CD4-positive, alpha-beta memory T cell (primary cell): ENCODE measurements around the gene JMJD4. TPM values are rescaled to one million over a fixed set of nuclear protein-coding genes. Genes with fewer than 3 reads are reported as not detected.

Experiments used
- CTCF ChIA-PET: fragments of 350-600 bp; sonication (Branson Sonifier 250); formaldehyde crosslinking; loops from one replicate; lab custom pipeline; 2021; ENCODE audit warnings: inconsistent platforms; ENCODE audit not compliant: partially characterized antibody; lab: Charles Lee
- POLR2A ChIA-PET: fragments of 350-600 bp; sonication (Branson Sonifier 250); formaldehyde crosslinking; loops from one replicate; lab custom pipeline; 2021; ENCODE audit not compliant: partially characterized antibody; lab: Charles Lee
- DNase-seq, 5 donors: peaks; one replicate each; pipeline versions ENCODE4 v3.0.0 to v3.0.0-alpha.2; 2020 to 2022; ENCODE audit warnings: mixed read lengths in 1 of 5
- H3K27ac ChIP-seq: one replicate; pipeline ENCODE4 v1.7.0; 2013; ENCODE audit warnings: low read depth, low read length
- H3K27me3 ChIP-seq: 2 replicates; pipeline ENCODE4 v1.7.0; 2013; ENCODE audit warnings: mild to moderate bottlenecking, low read length, moderate library complexity; ENCODE audit not compliant: insufficient read depth
- H3K36me3 ChIP-seq: 2 replicates; pipeline ENCODE4 v1.7.0; 2013; ENCODE audit warnings: mild to moderate bottlenecking, low read length, moderate library complexity; ENCODE audit not compliant: insufficient read depth
- H3K4me1 ChIP-seq: 2 replicates; pipeline ENCODE4 v1.7.0; 2013; ENCODE audit warnings: mild to moderate bottlenecking, low read length, moderate library complexity; ENCODE audit not compliant: insufficient read depth
- H3K4me3 ChIP-seq, 2 donors: one replicate each; pipeline ENCODE4 v1.7.0; 2013; ENCODE audit warnings: low read length in 2 of 2, mild to moderate bottlenecking in 1 of 2
- H3K9me3 ChIP-seq, 2 donors: one replicate each; pipeline ENCODE4 v1.7.0; 2013; ENCODE audit warnings: low read length in 2 of 2, control low read depth in 1 of 2; ENCODE audit not compliant: control insufficient read depth in 1 of 2
- H3K27ac Mint-ChIP-seq, 7 donors: one replicate each; pipeline ENCODE4 v1.8.0; 2020 to 2021; ENCODE audit warnings: mixed read lengths in 7 of 7, mild to moderate bottlenecking in 6 of 7, inconsistent platforms in 3 of 7, moderate library complexity in 3 of 7
- H3K27me3 Mint-ChIP-seq, 2 donors: one replicate each; pipeline ENCODE4 v1.8.0; 2020 to 2021; ENCODE audit warnings: mixed read lengths in 2 of 2
- H3K36me3 Mint-ChIP-seq, 2 donors: one replicate each; pipeline ENCODE4 v1.8.0; 2020 to 2021; ENCODE audit warnings: mixed read lengths in 2 of 2, inconsistent platforms in 1 of 2, mild to moderate bottlenecking in 1 of 2
- H3K4me1 Mint-ChIP-seq, 4 donors: one replicate each; pipeline ENCODE4 v1.8.0; 2020 to 2021; ENCODE audit warnings: mixed read lengths in 4 of 4, mild to moderate bottlenecking in 1 of 4
- H3K4me3 Mint-ChIP-seq, 8 donors: one replicate each; pipeline ENCODE4 v1.8.0; 2020 to 2021; ENCODE audit warnings: mixed read lengths in 8 of 8, mild to moderate bottlenecking in 7 of 8, moderate library complexity in 6 of 8, inconsistent platforms in 3 of 8
- H3K9me3 Mint-ChIP-seq, 8 donors: one replicate each; pipeline ENCODE4 v1.8.0; 2020 to 2021; ENCODE audit warnings: mixed read lengths in 8 of 8, mild to moderate bottlenecking in 5 of 8, inconsistent platforms in 3 of 8, moderate library complexity in 1 of 8
- intact Hi-C: fragments of 100-400 bp; cut with micrococcal nuclease; formaldehyde crosslinking; loops from one replicate; pipeline ENCODE4 v1.15.1; 2023
- polyA plus RNA-seq, 2 donors: library from polyadenylated mRNA; unstranded; fragments of 300-500 nt; fragmentation: Illumina TruSeq; gene quantifications; one replicate each; pipeline ENCODE4 v1.2.3, GENCODE V29; 2021
- total RNA-seq, 2 experiments: library from RNA; stranded (reverse); gene quantifications; one replicate each; pipeline ENCODE4 v1.2.3, GENCODE V29; 2021

Gene JMJD4
- total and polyA plus RNA-seq, 4 experiments from 2014 or later: 22.6 to 34.1 (median 29.7) TPM

DNA sequence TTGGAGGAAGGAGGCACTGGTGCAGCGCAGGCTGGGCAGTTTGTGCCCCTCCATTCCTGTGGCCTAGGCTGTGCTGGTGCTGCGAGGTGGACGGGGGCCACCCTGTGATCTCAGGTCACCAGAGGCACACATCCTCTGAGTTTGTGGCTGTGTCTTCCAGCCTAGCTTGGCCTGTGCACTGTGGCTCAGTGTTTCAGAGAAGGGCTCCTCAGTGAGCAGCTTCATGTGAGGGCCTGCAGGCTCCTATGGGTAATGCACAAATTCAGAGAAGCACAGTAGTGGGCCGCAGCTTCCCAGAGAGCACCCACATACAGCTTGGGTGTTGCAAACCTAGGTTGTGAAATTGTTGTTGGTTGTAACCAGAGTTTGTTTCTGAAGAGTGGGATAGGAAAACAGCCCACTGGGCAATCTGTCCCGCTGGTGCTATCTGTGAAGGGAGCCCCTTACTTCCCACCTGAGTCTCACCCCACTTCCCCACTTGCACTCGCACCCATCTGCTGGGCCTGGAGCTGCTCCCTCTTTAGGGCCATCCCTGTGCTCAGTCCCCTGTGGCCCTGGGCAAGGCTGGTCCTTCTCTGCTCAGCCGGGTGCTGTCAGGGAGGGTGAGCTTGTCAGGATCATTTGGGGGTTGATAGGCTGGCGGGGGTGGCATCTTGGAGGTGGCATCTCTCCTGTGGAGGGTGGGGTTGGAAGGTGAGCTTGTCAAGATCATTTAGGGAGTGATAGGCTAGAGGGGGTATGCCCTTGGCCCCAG is 30.3 kb upstream of the JMJD4 start:
- H3K4me3 ChIP-seq: peak overlapping the region in 1 of 2 donors; percentile 37
- no peaks in the 10 kb centered on the region for H3K27me3 Mint-ChIP-seq
- peak overlapping the region; percentile 34 for H3K27ac ChIP-seq

DNA sequence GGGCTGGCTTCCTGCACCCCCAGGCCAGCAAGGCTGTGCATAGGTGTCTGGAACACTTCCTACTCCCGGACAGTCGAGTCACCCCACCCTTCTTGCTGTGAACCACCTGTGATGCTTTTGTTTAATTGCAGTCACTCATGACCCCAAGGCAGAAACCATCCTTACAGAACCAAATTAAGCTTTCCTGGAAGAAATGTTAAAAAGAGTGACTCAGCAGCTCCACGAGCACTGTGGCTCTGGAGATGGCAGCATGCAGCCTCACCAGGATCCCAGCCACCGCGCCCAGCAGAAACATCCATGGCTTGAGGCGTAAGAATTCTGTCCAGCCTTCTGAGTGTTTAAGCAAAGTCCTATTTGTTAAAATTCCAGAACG is 28.9 kb upstream of the JMJD4 start:
- Histone ChIP-seq H3K4me3 (no peak overlapping the region), H3K36me3 (peaks cover 13% of the 10 kb centered on the region), H3K27me3 (no peaks in the 10 kb centered on the region), H3K4me1 (peaks cover 85% of the 10 kb centered on the region), H3K9me3 (no peaks in the 10 kb centered on the region), H3K27ac (no peak overlapping the region)
- ChIA-PET CTCF (interaction anchor here (1.1 to 8.1 kb wide), 6 partner anchors 24 to 221 kb away, joined by 3 to 206 read pairs (median 10); partner anchors contain the start of gene WNT9A), POLR2A (interaction anchor here (0.6 to 3.7 kb wide), 7 partner anchors 11 to 190 kb away, joined by 4 to 61 read pairs (median 5); partner anchors contain the start of gene WNT9A)
- H3K9me3 Mint-ChIP-seq: no peaks in the 10 kb centered on the region
- intact Hi-C loops: loop anchor here (5.0 to 10.0 kb wide), 3 partner anchors 83 to 401 kb away; partner anchors contain the start of genes ARF1 and IBA57
- no peaks in the 10 kb centered on the region for H3K27me3 Mint-ChIP-seq
- peaks cover 24 to 28% of the 10 kb centered on the region in 2 donors for H3K36me3 Mint-ChIP-seq
- peaks cover 62 to 89% (median 75%) of the 10 kb centered on the region in 4 donors for H3K4me1 Mint-ChIP-seq
- peak overlapping the region; percentile 49 to 95 (median 84) for H3K27ac Mint-ChIP-seq
- no peak for DNase-seq
- H3K4me3 Mint-ChIP-seq: peak overlapping the region in 7 of 8 donors; percentile 24 to 67 (median 45)

More for the DNA sequence above, 30.3 kb upstream of the JMJD4 start:
- H3K4me1 ChIP-seq: peaks cover 74% of the 10 kb centered on the region
- intact Hi-C loops: loop anchor here (1.0 to 10.0 kb wide), 4 partner anchors 23 to 399 kb away; partner anchors contain the start of genes ARF1 and IBA57
- no peaks in the 10 kb centered on the region for H3K27me3 ChIP-seq
- peak overlapping the region; percentile 84 to 96 (median 90) for H3K27ac Mint-ChIP-seq
- H3K4me1 Mint-ChIP-seq: peaks cover 58 to 86% (median 70%) of the 10 kb centered on the region in 4 donors
- H3K9me3 ChIP-seq: no peaks in the 10 kb centered on the region
- H3K4me3 Mint-ChIP-seq: peak overlapping the region in 7 of 8 donors; percentile 74 to 88 (median 79)
- POLR2A ChIA-PET: interaction anchor here (0.9 to 3.7 kb wide), 14 partner anchors 10 to 826 kb away, joined by 3 to 61 read pairs (median 6); partner anchors contain the start of genes JMJD4, SNAP47, WNT9A and ZNF678
- H3K36me3 ChIP-seq: no peaks in the 10 kb centered on the region
- CTCF ChIA-PET: interaction anchor here (0.7 to 8.1 kb wide), 10 partner anchors 10 to 317 kb away, joined by 3 to 206 read pairs (median 4); partner anchors contain the start of genes ARF1 and WNT9A
- no peak for DNase-seq
- H3K9me3 Mint-ChIP-seq: no peaks in the 10 kb centered on the region
- peaks cover 14 to 25% of the 10 kb centered on the region in 2 donors for H3K36me3 Mint-ChIP-seq

DNA sequence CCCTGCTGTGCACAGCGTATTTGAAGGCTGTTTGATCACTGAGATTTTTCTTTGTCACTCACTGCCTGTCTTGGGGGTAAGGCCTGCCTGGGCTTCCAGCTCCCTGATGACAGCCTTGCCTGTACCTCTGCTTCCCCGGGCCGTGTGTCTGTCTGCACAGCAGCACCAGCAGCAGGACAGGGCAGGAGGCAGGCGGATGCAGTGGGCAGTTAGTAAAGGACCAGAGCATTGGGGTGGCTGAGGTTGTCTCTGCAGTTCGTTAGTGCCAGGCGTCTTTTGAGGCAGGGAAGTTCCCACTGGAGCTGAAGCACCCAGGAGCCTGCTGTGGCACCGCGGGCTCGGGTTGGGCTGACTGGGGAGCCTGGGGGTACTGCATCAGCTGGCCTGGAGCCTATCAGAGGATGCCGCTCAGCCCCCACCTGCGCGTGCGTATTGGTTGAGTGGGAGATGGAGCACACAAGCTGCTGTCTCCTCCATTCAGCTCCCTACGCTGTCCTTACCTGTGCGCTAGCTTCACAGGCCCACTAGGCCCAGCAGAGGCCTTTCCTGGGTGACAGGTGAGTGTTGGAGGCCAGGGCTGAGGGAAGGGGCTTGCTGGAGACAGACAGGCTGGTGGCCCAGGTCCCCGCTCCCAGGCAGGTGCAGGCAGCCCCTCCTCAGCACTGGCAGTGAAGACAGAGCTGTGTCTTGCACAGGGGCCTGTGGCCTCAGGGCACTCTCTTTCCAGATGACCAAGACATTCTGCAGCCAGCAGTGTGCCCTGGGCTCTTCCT is 28.3 kb upstream of the JMJD4 start:
- Histone ChIP-seq H3K27me3 (no peaks in the 10 kb centered on the region), H3K4me3 (no peak overlapping the region), H3K9me3 (no peaks in the 10 kb centered on the region), H3K4me1 (peaks cover 85% of the 10 kb centered on the region), H3K36me3 (peaks cover 16% of the 10 kb centered on the region), H3K27ac (no peak overlapping the region)
- intact Hi-C loops: loop anchor here (5.0 to 10.0 kb wide), 3 partner anchors 84 to 401 kb away; partner anchors contain the start of genes ARF1 and IBA57
- peak overlapping the region in 6 of 8 donors; percentile 60 to 89 (median 76) for H3K4me3 Mint-ChIP-seq
- H3K9me3 Mint-ChIP-seq: no peaks in the 10 kb centered on the region
- DNase-seq: peak in 1 of 5 donors; percentile 19
- peaks cover 64 to 92% (median 77%) of the 10 kb centered on the region in 4 donors for H3K4me1 Mint-ChIP-seq
- CTCF ChIA-PET: interaction anchor here (1.0 to 8.1 kb wide), 12 partner anchors 10 to 368 kb away, joined by 3 to 206 read pairs (median 6); partner anchors contain the start of gene WNT9A
- H3K27me3 Mint-ChIP-seq: no peaks in the 10 kb centered on the region
- H3K36me3 Mint-ChIP-seq: peaks cover 24 to 26% of the 10 kb centered on the region in 2 donors
- H3K27ac Mint-ChIP-seq: peak overlapping the region; percentile 49 to 95 (median 89)
- POLR2A ChIA-PET: interaction anchor here (0.6 to 3.6 kb wide), 11 partner anchors 10 to 402 kb away, joined by 3 to 27 read pairs (median 5); partner anchors contain the start of genes IBA57, WNT9A and ZNF678

DNA sequence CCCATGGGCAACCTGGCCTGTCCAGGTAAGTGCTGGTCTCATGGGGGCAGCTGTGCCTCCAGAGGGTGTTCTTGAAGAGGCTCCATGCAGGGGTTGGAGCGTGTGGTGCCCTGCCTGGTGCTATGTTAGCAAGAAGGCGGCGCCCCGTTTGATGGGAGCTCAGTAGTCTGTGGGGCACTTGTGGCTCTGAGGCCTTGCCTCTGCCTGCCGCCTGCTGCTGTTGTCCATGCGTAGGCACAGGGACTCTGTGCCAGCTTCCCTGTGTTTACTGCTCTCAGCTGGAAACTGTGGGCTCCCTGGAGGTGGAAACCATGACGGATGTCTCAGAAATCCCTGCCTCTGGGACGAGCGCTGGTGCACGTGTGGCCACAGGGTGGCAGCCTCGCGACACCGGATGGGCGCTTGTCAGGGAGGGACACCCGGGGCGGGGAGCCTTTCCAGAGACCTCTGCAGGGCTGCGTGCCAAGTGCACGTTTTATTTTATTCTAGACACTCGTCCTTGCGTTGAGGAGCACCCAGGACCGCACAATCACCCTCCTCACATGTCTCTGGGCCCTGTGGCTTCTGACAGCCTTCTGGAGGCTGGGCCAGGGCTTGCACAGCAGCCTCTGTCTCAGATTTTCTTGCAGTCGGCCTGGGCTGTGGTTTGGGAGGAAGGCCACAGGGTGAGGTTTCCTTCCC is 27.3 kb upstream of the JMJD4 start:
- Histone ChIP-seq H3K4me3 (peak overlapping the region; percentile 20 to 41), H3K9me3 (no peaks in the 10 kb centered on the region), H3K27me3 (no peaks in the 10 kb centered on the region), H3K4me1 (peaks cover 89% of the 10 kb centered on the region), H3K36me3 (peaks cover 16% of the 10 kb centered on the region), H3K27ac (peak overlapping the region; percentile 46)
- no peaks in the 10 kb centered on the region for H3K9me3 Mint-ChIP-seq
- peak; percentile 87 to 92 (median 88) for DNase-seq
- no peaks in the 10 kb centered on the region for H3K27me3 Mint-ChIP-seq
- peaks cover 66 to 97% (median 77%) of the 10 kb centered on the region in 4 donors for H3K4me1 Mint-ChIP-seq
- peak overlapping the region; percentile 60 to 89 (median 76) for H3K4me3 Mint-ChIP-seq
- intact Hi-C loops: loop anchor here (1.0 to 10.0 kb wide), 7 partner anchors 26 to 402 kb away; partner anchors contain the start of genes ARF1 and IBA57
- ChIA-PET CTCF (interaction anchor here (0.7 to 8.1 kb wide), 21 partner anchors 9 to 369 kb away, joined by 3 to 206 read pairs (median 4); partner anchors contain the start of gene WNT9A), POLR2A (interaction anchor here (0.6 to 1.7 kb wide), 14 partner anchors 11 to 403 kb away, joined by 3 to 10 read pairs (median 4); partner anchors contain the start of genes IBA57 and ZNF678)
- H3K36me3 Mint-ChIP-seq: peaks cover 24 to 27% of the 10 kb centered on the region in 2 donors
- H3K27ac Mint-ChIP-seq: peak overlapping the region; percentile 89 to 95 (median 92)

DNA sequence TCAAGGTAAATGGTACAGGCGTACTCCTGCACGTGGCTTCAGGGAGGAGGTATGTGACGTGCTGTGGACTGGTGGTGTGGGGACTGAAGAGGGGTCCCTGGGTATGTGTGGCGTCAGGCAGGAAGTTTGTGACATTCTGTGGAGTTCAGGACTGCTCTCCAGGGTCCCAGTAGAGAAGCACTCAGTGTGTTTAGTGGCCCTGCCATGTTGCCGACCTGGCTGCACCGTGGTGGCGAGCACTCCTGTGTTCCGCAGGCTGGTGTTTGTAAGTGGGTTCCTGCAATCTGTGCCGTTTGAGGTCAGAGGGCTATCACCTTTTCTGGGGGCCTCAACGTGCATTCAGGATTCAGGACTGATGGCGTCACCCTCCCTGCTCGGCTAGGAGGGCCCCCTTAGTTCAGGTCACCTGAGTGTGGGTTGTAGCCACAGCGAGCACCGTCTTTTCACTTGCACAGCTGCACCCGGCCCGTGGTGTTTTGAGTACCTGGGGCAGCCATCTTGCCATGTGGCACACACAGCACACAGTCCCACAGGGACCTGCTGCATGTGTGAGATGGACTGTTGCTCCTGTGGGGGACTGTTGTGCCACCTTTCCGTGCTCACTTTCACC is 26.6 kb upstream of the JMJD4 start:
- H3K36me3 ChIP-seq: peaks cover 16% of the 10 kb centered on the region

More for the DNA sequence above, 26.6 kb upstream of the JMJD4 start:
- H3K27ac ChIP-seq: peak overlapping the region; percentile 46
- peak overlapping the region; percentile 74 to 95 (median 89) for H3K27ac Mint-ChIP-seq
- intact Hi-C loops: loop anchor here (1.0 to 10.0 kb wide), 7 partner anchors 27 to 403 kb away; partner anchors contain the start of genes ARF1 and IBA57
- ChIA-PET CTCF (interaction anchor here (0.7 to 8.1 kb wide), 18 partner anchors 8 to 369 kb away, joined by 3 to 206 read pairs (median 4); partner anchors contain the start of gene WNT9A), POLR2A (interaction anchor here (0.7 to 1.7 kb wide), 6 partner anchors 12 to 192 kb away, joined by 3 to 10 read pairs (median 4); no protein-coding TSS in a partner anchor)
- H3K4me1 ChIP-seq: peaks cover 83% of the 10 kb centered on the region
- H3K4me3 Mint-ChIP-seq: peak overlapping the region in 7 of 8 donors; percentile 10 to 89 (median 66)
- H3K9me3 ChIP-seq: no peaks in the 10 kb centered on the region
- peak overlapping the region; percentile 20 to 41 for H3K4me3 ChIP-seq
- no peaks in the 10 kb centered on the region for H3K9me3 Mint-ChIP-seq
- no peaks in the 10 kb centered on the region for H3K27me3 ChIP-seq
- no peaks in the 10 kb centered on the region for H3K27me3 Mint-ChIP-seq
- peaks cover 27 to 29% of the 10 kb centered on the region in 2 donors for H3K36me3 Mint-ChIP-seq
- no peak for DNase-seq
- peaks cover 60 to 94% (median 74%) of the 10 kb centered on the region in 4 donors for H3K4me1 Mint-ChIP-seq
